GM23338 (cell line): ENCODE measurements around the gene ARHGEF39. TPM values are rescaled to one million over a fixed set of nuclear protein-coding genes. Genes with fewer than 3 reads are reported as not detected.

Experiments
- ATAC-seq: fragments of 200-7000 bp; cut with Tn5 transposase; 3 replicates; pipeline ENCODE4 v1.9.1; 2020
- DNase-seq: peaks from one replicate; pipeline ENCODE4 v3.0.0-alpha.2; 2015; ENCODE audit warnings: low spot score
- H2AFZ ChIP-seq: fragments of 200-600 bp; sonication (generic); 2 replicates; pipeline ENCODE4 v1.8.0; 2016; ENCODE audit warnings: antibody characterized with exemption, mild to moderate bottlenecking, moderate library complexity
- H3F3A ChIP-seq: fragments of 200-600 bp; sonication (generic); replicated peaks from 2 replicates; pipeline ENCODE4 v1.8.0; 2017; ENCODE audit warnings: antibody characterized with exemption, mixed run types, low read depth
- H3K27ac ChIP-seq: fragments of 200-600 bp; sonication (generic); 2 replicates; pipeline ENCODE4 v1.6.1; 2016; ENCODE audit warnings: low read depth
- H3K27me3 ChIP-seq: fragments of 200-600 bp; sonication (generic); 2 replicates; pipeline ENCODE4 v1.8.0; 2016; ENCODE audit warnings: mild to moderate bottlenecking, mixed run types, moderate library complexity; ENCODE audit not compliant: insufficient read depth
- H3K36me3 ChIP-seq: fragments of 200-600 bp; sonication (generic); 2 replicates; pipeline ENCODE4 v1.8.0; 2016; ENCODE audit warnings: mild to moderate bottlenecking; ENCODE audit not compliant: insufficient read depth
- H3K4me1 ChIP-seq: fragments of 200-600 bp; sonication (generic); 2 replicates; pipeline ENCODE4 v1.8.0; 2016; ENCODE audit warnings: mild to moderate bottlenecking, moderate library complexity; ENCODE audit not compliant: insufficient read depth
- H3K4me2 ChIP-seq: fragments of 200-600 bp; sonication (generic); 2 replicates; pipeline ENCODE4 v1.7.1; 2017; ENCODE audit warnings: mixed run types
- H3K4me3 ChIP-seq: fragments of 200-600 bp; sonication (generic); 2 replicates; pipeline ENCODE4 v1.6.1; 2016; ENCODE audit warnings: mixed run types
- H3K79me2 ChIP-seq: fragments of 200-600 bp; sonication (generic); replicated peaks from 2 replicates; pipeline ENCODE4 v1.8.0; 2017; ENCODE audit warnings: mild to moderate bottlenecking; ENCODE audit not compliant: insufficient read depth
- H3K9me2 ChIP-seq: fragments of 200-600 bp; sonication (generic); 2 replicates; pipeline ENCODE4 v1.8.0; 2017; ENCODE audit not compliant: insufficient read depth
- H4K20me1 ChIP-seq: fragments of 200-600 bp; sonication (generic); replicated peaks from 2 replicates; pipeline ENCODE4 v1.8.0; 2017; ENCODE audit warnings: mild to moderate bottlenecking; ENCODE audit not compliant: insufficient read depth
- H3K27ac Mint-ChIP-seq: 2 replicates; pipeline ENCODE4 v1.8.0; 2020; ENCODE audit warnings: inconsistent platforms, mild to moderate bottlenecking, moderate library complexity, mixed read lengths
- H3K27me3 Mint-ChIP-seq: 3 replicates; pipeline ENCODE4 v1.8.0; 2022; ENCODE audit warnings: low read depth, mild to moderate bottlenecking, moderate library complexity, mixed read lengths, inconsistent platforms; ENCODE audit not compliant: insufficient read depth, poor library complexity
- H3K36me3 Mint-ChIP-seq: 3 replicates; pipeline ENCODE4 v1.8.0; 2021; ENCODE audit warnings: low read depth, mild to moderate bottlenecking, inconsistent platforms, moderate library complexity, mixed read lengths
- H3K4me1 Mint-ChIP-seq: 3 replicates; pipeline ENCODE4 v1.8.0; 2020; ENCODE audit warnings: mild to moderate bottlenecking, inconsistent platforms, mixed read lengths
- H3K4me3 Mint-ChIP-seq: 3 replicates; pipeline ENCODE4 v1.8.0; 2021; ENCODE audit warnings: moderate library complexity, mild to moderate bottlenecking, inconsistent platforms, mixed read lengths
- H3K9me3 Mint-ChIP-seq: 3 replicates; pipeline ENCODE4 v1.8.0; 2020; ENCODE audit warnings: moderate library complexity, mild to moderate bottlenecking, inconsistent platforms, mixed read lengths
- CREB1 ChIP-seq: fragments of 250-450 bp; sonication (Bioruptor Pico); IDR thresholded peaks from 2 replicates; pipeline ENCODE4 v1.5.0; 2020; ENCODE audit warnings: low read depth, mild to moderate bottlenecking, moderate library complexity
- EZH2 ChIP-seq: fragments of 200-600 bp; sonication (generic); IDR thresholded peaks from one replicate; pipeline ENCODE4 v1.8.0; 2017; ENCODE audit warnings: antibody characterized with exemption, mild to moderate bottlenecking, low read depth; ENCODE audit not compliant: unreplicated experiment
- JUNB ChIP-seq: IDR thresholded peaks from one replicate; pipeline ENCODE4 v1.6.1; 2016; ENCODE audit warnings: antibody characterized with exemption; ENCODE audit not compliant: unreplicated experiment
- NANOG ChIP-seq: IDR thresholded peaks from 2 replicates; pipeline ENCODE4 v1.6.1; 2016; ENCODE audit warnings: antibody characterized with exemption, borderline replicate concordance
- POLR2AphosphoS5 ChIP-seq: IDR thresholded peaks from 2 replicates; pipeline ENCODE4 v1.6.1; 2016; ENCODE audit warnings: antibody characterized with exemption, low read depth
- ZNF114 ChIP-seq: fragments of 250-450 bp; sonication (Bioruptor Pico); IDR thresholded peaks from 2 replicates; pipeline ENCODE4 v1.5.0; 2020; ENCODE audit warnings: mild to moderate bottlenecking, moderate library complexity
- ZNF331 ChIP-seq: fragments of 250-450 bp; sonication (Bioruptor Pico); IDR thresholded peaks from 2 replicates; pipeline ENCODE4 v1.5.0; 2020; ENCODE audit warnings: low read depth, mild to moderate bottlenecking, moderate library complexity
- polyA plus RNA-seq: library from polyadenylated mRNA; unstranded; fragments of >200 nt; fragmentation: Nextera tagmentation; extraction: Ambion mirVana; gene quantifications from 2 replicates; pipeline ENCODE4 v1.2.1, GENCODE V29; 2016
- total RNA-seq: library from RNA; depleted of rRNA; stranded (reverse); fragments of >200 nt; shearing (Covaris generic); gene quantifications from 2 replicates; pipeline ENCODE4 v1.2.3, GENCODE V29; 2014
- TF ChIP-seq, protein P1 (sequence below): IDR thresholded peaks from one replicate; pipeline ENCODE4 v1.6.1; 2018; ENCODE audit warnings: antibody characterized with exemption; ENCODE audit not compliant: unreplicated experiment
- TF ChIP-seq, protein P2 (sequence below): fragments of 250-450 bp; sonication (Bioruptor Pico); IDR thresholded peaks from 2 replicates; pipeline ENCODE4 v1.5.0; 2020; ENCODE audit warnings: mild to moderate bottlenecking, moderate library complexity

Gene ARHGEF39
- total and polyA plus RNA-seq, 2 experiments from 2014 or later: 16.8 to 31.0 TPM

GRCh38 chr9:35679766-35680330 lies 14.9 kb upstream of the ARHGEF39 start:
- ATAC-seq: no peak

More at GRCh38 chr9:35679766-35680330, 14.9 kb upstream of the ARHGEF39 start:
- H3K27ac ChIP-seq: no peak overlapping the region
- no peak overlapping the region for H3K4me2 ChIP-seq
- H3K9me2 ChIP-seq: no peaks in the 10 kb centered on the region
- Mint-ChIP-seq H3K27ac (peak overlapping the region; percentile 88; the same call in 1 of the 2 replicates), H3K27me3 (peaks cover 20% of the 10 kb centered on the region), H3K4me3 (no peak overlapping the region; the same call in 2 of the 3 replicates), H3K36me3 (peaks cover 31% of the 10 kb centered on the region), H3K9me3 (no peaks in the 10 kb centered on the region), H3K4me1 (peaks cover 26% of the 10 kb centered on the region)
- H3K27me3 ChIP-seq: peaks cover 11% of the 10 kb centered on the region
- TF ChIP-seq CREB1 (CRISPR knock-in tag): no peak
- TF ChIP-seq POLR2AphosphoS5: no peak
- TF ChIP-seq NANOG: no peak
- TF ChIP-seq ZNF331 (CRISPR knock-in tag): no peak
- TF ChIP-seq ZNF114 (CRISPR knock-in tag): no peak
- TF ChIP-seq, protein P1, sequence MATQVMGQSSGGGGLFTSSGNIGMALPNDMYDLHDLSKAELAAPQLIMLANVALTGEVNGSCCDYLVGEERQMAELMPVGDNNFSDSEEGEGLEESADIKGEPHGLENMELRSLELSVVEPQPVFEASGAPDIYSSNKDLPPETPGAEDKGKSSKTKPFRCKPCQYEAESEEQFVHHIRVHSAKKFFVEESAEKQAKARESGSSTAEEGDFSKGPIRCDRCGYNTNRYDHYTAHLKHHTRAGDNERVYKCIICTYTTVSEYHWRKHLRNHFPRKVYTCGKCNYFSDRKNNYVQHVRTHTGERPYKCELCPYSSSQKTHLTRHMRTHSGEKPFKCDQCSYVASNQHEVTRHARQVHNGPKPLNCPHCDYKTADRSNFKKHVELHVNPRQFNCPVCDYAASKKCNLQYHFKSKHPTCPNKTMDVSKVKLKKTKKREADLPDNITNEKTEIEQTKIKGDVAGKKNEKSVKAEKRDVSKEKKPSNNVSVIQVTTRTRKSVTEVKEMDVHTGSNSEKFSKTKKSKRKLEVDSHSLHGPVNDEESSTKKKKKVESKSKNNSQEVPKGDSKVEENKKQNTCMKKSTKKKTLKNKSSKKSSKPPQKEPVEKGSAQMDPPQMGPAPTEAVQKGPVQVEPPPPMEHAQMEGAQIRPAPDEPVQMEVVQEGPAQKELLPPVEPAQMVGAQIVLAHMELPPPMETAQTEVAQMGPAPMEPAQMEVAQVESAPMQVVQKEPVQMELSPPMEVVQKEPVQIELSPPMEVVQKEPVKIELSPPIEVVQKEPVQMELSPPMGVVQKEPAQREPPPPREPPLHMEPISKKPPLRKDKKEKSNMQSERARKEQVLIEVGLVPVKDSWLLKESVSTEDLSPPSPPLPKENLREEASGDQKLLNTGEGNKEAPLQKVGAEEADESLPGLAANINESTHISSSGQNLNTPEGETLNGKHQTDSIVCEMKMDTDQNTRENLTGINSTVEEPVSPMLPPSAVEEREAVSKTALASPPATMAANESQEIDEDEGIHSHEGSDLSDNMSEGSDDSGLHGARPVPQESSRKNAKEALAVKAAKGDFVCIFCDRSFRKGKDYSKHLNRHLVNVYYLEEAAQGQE: no peak
- TF ChIP-seq, protein P2, sequence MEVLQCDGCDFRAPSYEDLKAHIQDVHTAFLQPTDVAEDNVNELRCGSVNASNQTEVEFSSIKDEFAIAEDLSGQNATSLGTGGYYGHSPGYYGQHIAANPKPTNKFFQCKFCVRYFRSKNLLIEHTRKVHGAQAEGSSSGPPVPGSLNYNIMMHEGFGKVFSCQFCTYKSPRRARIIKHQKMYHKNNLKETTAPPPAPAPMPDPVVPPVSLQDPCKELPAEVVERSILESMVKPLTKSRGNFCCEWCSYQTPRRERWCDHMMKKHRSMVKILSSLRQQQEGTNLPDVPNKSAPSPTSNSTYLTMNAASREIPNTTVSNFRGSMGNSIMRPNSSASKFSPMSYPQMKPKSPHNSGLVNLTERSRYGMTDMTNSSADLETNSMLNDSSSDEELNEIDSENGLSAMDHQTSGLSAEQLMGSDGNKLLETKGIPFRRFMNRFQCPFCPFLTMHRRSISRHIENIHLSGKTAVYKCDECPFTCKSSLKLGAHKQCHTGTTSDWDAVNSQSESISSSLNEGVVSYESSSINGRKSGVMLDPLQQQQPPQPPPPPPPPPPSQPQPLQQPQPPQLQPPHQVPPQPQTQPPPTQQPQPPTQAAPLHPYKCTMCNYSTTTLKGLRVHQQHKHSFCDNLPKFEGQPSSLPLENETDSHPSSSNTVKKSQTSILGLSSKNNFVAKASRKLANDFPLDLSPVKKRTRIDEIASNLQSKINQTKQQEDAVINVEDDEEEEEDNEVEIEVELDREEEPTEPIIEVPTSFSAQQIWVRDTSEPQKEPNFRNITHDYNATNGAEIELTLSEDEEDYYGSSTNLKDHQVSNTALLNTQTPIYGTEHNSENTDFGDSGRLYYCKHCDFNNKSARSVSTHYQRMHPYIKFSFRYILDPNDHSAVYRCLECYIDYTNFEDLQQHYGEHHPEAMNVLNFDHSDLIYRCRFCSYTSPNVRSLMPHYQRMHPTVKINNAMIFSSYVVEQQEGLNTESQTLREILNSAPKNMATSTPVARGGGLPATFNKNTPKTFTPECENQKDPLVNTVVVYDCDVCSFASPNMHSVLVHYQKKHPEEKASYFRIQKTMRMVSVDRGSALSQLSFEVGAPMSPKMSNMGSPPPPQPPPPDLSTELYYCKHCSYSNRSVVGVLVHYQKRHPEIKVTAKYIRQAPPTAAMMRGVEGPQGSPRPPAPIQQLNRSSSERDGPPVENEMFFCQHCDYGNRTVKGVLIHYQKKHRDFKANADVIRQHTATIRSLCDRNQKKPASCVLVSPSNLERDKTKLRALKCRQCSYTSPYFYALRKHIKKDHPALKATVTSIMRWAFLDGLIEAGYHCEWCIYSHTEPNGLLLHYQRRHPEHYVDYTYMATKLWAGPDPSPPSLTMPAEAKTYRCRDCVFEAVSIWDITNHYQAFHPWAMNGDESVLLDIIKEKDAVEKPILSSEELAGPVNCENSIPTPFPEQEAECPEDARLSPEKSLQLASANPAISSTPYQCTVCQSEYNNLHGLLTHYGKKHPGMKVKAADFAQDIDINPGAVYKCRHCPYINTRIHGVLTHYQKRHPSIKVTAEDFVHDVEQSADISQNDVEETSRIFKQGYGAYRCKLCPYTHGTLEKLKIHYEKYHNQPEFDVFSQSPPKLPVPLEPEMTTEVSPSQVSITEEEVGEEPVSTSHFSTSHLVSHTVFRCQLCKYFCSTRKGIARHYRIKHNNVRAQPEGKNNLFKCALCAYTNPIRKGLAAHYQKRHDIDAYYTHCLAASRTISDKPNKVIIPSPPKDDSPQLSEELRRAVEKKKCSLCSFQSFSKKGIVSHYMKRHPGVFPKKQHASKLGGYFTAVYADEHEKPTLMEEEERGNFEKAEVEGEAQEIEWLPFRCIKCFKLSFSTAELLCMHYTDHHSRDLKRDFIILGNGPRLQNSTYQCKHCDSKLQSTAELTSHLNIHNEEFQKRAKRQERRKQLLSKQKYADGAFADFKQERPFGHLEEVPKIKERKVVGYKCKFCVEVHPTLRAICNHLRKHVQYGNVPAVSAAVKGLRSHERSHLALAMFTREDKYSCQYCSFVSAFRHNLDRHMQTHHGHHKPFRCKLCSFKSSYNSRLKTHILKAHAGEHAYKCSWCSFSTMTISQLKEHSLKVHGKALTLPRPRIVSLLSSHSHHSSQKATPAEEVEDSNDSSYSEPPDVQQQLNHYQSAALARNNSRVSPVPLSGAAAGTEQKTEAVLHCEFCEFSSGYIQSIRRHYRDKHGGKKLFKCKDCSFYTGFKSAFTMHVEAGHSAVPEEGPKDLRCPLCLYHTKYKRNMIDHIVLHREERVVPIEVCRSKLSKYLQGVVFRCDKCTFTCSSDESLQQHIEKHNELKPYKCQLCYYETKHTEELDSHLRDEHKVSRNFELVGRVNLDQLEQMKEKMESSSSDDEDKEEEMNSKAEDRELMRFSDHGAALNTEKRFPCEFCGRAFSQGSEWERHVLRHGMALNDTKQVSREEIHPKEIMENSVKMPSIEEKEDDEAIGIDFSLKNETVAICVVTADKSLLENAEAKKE (CRISPR knock-in tag): no peak
- TF ChIP-seq EZH2: no peak
- TF ChIP-seq JUNB: no peak
- H2AFZ ChIP-seq: no peak overlapping the region
- no peak for DNase-seq
- H3K4me3 ChIP-seq: no peak overlapping the region
- H4K20me1 ChIP-seq: peaks cover 3% of the 10 kb centered on the region; the same call in 1 of the 2 replicates
- H3F3A ChIP-seq: peaks cover 25% of the 10 kb centered on the region
- H3K4me1 ChIP-seq: peaks cover 15% of the 10 kb centered on the region
- H3K36me3 ChIP-seq: peaks cover 13% of the 10 kb centered on the region
- H3K79me2 ChIP-seq: no peaks in the 10 kb centered on the region
